ENCODE measurements around the gene GIPC3.
A peak's percentile ranks its signal among the peaks of the same experiment; 100 is the strongest.
"Not testable (repeated sequence)": the region's sequence is repeated elsewhere in the genome, so short reads cannot be mapped to it uniquely, and the experiment has no call there.

GIPC3 gene

DNA sequence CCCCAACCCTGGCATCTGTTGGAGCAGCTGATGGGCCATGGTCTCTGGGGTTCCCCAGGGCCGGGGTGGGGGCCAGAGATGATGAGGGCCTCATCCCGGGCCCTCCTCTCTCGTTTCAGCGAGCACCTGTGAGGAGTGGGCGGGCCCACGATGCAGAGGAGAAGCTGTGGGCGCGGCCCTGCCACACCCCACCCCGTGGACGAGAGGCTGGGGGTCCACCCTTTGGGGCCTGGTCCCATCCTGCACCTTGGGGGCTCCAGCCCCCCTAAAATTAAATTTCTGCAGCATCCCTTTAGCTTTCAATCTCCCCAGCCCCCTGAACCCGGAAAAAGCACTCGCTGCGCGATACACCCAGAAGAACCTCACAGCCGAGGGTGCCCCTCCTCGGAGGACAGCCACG lies 6.9 kb upstream of the GIPC3 start:
- no peak for DNase-seq (ENCODE audit: low read depth)
- TF ChIP-seq, protein P1, sequence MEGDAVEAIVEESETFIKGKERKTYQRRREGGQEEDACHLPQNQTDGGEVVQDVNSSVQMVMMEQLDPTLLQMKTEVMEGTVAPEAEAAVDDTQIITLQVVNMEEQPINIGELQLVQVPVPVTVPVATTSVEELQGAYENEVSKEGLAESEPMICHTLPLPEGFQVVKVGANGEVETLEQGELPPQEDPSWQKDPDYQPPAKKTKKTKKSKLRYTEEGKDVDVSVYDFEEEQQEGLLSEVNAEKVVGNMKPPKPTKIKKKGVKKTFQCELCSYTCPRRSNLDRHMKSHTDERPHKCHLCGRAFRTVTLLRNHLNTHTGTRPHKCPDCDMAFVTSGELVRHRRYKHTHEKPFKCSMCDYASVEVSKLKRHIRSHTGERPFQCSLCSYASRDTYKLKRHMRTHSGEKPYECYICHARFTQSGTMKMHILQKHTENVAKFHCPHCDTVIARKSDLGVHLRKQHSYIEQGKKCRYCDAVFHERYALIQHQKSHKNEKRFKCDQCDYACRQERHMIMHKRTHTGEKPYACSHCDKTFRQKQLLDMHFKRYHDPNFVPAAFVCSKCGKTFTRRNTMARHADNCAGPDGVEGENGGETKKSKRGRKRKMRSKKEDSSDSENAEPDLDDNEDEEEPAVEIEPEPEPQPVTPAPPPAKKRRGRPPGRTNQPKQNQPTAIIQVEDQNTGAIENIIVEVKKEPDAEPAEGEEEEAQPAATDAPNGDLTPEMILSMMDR (IDR thresholded peaks at IDR 0.05; ENCODE audit: low read length, missing control alignments), result no peak
- no peak overlapping the region for H3K4me3 ChIP-seq (replicated peaks; ENCODE audit: low read depth, low read length)

DNA sequence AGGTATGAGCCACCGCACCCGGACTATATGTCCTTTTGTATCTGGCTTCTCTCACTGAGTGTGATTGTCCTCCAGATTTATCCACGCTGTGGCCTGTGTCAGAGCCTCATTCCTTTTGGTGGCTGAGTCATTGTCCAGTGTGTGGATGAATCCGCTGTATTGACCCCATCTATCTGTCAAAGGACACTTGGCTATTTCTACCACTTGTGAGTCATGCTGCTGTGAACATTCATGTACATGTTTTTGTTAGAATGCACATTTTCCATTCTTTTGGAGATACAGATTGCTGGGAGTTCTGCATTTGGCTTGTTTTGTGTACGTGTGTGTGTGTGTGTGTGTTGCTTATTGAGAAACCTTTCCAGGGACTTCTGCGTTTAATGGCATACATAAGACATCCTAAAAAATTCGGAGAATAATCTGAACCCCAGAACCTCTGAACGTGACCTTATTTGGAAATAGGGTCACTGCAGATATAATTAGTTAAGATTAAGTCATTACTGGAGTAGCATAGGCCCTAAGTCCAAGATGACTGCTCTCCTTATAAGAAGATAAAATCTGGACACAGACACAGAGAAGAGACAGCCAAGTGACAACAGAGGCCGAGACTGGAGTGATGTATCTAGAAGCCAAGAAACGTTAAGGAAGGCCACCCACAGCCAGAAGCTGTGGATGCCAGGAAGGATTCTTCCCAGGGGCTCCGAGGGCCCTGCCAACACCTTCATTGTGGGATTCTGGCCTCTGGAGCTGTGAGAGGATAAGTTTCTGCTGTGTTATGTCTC lies 4.9 kb upstream of the GIPC3 start:
- DNase-seq (ENCODE audit: low read depth), result peak; percentile 95
- TF ChIP-seq, protein P1 (IDR thresholded peaks at IDR 0.05; ENCODE audit: low read length, missing control alignments), result no peak
- no peak overlapping the region for H3K4me3 ChIP-seq (replicated peaks; ENCODE audit: low read depth, low read length)

DNA sequence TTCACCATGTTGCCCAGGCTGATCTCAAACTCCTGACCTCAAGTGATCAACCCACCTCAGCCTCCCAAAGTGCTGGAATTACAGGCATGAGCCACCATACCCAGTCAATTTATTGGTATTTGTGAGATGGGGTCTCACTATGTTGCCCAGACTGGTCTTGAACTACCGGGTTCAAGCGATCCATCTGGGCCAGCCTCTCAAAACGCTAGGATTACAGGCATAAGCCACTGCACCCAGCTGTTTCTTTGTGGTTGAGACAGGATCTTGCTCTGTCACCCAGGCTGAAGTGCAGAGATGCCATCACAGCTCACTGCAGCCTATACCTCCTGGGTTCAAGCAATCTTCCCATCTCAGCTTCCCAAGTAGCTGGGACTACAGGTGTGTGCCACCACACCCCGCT lies 3.5 kb upstream of the GIPC3 start:
- not testable (repeated sequence) for DNase-seq (ENCODE audit: low read depth)

DNA sequence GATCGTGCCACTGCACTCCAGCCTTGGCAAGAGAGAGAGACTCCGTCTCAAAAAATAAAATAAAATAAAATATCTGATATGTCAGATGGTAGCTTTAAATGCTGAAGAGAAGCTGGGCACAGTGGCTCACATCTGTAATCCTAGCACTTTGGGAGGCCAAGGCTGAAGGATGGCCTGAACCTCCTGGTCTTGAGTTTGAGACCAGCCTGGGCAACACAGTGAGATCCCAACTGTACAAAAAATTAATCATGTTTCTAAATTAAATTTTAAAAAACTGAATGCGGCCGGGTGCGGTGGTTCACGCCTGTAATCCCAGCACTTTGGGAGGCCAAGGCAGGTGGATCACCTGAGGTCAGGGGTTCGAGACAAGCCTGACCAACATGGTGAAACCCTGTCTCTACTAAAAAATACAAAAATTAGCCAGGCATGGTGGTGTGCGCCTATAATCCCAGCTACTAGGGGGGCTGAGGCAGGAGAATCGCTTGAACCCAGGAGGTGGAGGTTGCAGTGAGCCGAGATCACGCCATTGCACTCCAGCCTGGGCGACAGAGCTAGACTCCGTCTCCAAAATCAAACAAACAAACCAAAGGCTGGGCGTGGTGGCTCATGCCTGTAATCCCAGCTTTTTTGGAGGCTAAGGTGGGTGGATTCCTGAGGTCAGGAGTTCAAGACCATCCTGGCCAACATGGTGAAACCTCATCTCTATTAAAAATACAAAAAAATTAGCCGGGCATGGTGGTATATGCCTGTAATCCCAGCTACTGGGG lies 1.1 kb upstream of the GIPC3 start:
- DNase-seq (ENCODE audit: low read depth), result not testable (repeated sequence)

More for the DNA sequence above, 3.5 kb upstream of the GIPC3 start:
- not testable (repeated sequence) for H3K4me3 ChIP-seq (replicated peaks; ENCODE audit: low read depth, low read length)

DNA sequence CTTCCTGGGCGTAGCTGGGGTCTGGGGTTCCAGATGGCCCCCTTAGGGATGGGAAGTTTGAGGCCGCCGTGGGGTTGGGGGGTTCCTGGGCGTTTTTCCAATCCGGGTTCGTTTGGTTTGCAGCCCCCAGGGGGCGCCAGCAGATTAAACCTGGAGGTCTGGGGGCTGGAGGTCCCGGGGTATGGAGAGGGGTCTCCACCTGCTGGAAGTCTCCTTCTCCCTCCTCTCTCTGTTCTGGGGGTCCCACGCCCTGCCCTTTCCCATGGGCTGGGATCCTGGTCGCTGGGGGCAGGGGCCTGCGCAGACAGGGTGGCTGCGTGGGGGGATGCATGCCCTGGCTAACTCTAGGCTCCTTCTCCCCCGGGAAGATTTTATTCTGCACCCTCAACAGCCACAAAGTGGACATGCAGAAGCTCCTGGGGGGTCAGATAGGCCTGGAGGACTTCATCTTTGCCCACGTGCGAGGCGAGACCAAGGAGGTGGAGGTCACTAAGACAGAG lies 899 bp downstream of the GIPC3 start:
- TF ChIP-seq, protein P1 (IDR thresholded peaks at IDR 0.05; ENCODE audit: low read length, missing control alignments), result peak; percentile 47
- H3K4me3 ChIP-seq (replicated peaks; ENCODE audit: low read depth, low read length), result peak overlapping the region; percentile 14
- DNase-seq (ENCODE audit: low read depth), result no peak

More for the DNA sequence above, 1.1 kb upstream of the GIPC3 start:
- not testable (repeated sequence) for H3K4me3 ChIP-seq (replicated peaks; ENCODE audit: low read depth, low read length)

DNA sequence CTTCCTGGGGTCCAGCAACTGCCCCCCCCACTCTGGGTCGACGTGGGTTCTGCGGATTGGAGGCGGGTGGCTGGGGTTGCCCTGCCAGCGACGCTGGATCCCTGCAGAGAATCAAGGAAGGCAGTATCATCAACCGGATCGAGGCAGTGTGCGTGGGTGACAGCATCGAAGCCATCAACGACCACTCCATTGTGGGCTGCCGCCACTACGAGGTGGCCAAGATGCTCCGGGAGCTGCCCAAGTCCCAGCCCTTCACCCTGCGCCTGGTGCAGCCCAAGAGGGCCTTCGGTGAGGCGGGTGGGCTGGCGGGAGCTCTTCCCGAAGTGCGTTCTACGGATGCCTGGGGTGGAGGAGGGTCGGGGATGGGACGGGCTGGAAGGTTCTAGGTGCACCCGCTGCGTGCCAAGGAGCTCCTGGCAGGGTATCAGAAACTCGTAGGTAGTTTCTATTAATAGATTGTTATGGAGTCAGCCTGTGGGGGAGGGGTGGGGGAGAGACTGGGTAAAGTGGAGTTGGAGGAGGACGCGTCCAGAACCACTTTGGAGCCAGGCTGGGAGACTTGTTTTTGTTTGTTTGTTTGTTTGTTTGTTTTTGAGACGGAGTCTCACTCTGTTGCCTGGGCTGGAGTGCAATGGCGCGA lies 1.5 kb downstream of the GIPC3 start:
- TF ChIP-seq, protein P1 (IDR thresholded peaks at IDR 0.05; ENCODE audit: low read length, missing control alignments), result no peak
- no peak for DNase-seq (ENCODE audit: low read depth)
- no peak overlapping the region for H3K4me3 ChIP-seq (replicated peaks; ENCODE audit: low read depth, low read length)

DNA sequence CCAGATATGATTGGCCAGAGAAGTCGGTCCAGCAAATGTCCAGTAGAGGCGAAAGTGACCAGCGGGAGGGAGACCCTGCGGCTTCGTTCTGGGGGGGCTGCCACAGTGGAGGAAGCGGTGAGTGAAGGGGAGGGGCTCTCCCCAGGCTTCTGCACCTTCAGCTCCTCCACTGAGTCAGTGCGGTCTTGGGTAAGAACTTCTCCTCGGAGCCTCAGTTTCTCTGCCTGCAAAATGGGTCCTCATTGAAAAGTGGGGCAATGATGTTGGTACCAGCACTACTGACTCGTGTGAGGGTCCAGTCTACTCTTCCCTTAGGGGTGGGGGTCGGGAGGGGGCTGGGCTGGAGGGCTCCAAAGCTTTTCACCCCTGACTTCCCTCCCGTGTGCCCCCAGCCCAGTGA lies 4.2 kb downstream of the GIPC3 start:
- H3K4me3 ChIP-seq (replicated peaks; ENCODE audit: low read depth, low read length), result no peak overlapping the region
- no peak for DNase-seq (ENCODE audit: low read depth)
- TF ChIP-seq, protein P1 (IDR thresholded peaks at IDR 0.05; ENCODE audit: low read length, missing control alignments), result no peak

Measured in fibroblast of pulmonary artery (primary cell).